ENCODE measurements around the gene RACGAP1.

The RACGAP1 gene

GRCh38 chr12:49954863-49955830 lies 70.1 kb downstream of the RACGAP1 start:
- no peak for DNase-seq (ENCODE audit: low spot score)
- in situ Hi-C loops (cut with MboI; ENCODE audit: low sequenced_read_pairs, unreplicated experiment): no loop called here
- no peak for TF ChIP-seq CTCF (IDR thresholded peaks at IDR 0.05; ENCODE audit: borderline replicate concordance, control extremely low read depth, extremely low read depth, insufficient read depth, missing control alignments)

GRCh38 chr12:49953961-49954846 lies 71.1 kb downstream of the RACGAP1 start:
- TF ChIP-seq CTCF (IDR thresholded peaks at IDR 0.05; ENCODE audit: borderline replicate concordance, control extremely low read depth, extremely low read depth, insufficient read depth, missing control alignments): no peak
- in situ Hi-C loops (cut with MboI; ENCODE audit: low sequenced_read_pairs, unreplicated experiment): no loop called here
- DNase-seq (ENCODE audit: low spot score): no peak

- TF ChIP-seq CTCF (IDR thresholded peaks at IDR 0.05; ENCODE audit: borderline replicate concordance, control extremely low read depth, extremely low read depth, insufficient read depth, missing control alignments): no peak
- no peak for DNase-seq (ENCODE audit: low spot score)
- in situ Hi-C loops (cut with MboI; ENCODE audit: low sequenced_read_pairs, unreplicated experiment): no loop called here
These were observed 72.1 kb downstream of the RACGAP1 start for GRCh38 chr12:49953151-49953550.

GRCh38 chr12:49952391-49953055 lies 72.8 kb downstream of the RACGAP1 start:
- DNase-seq (ENCODE audit: low spot score): no peak
- no peak for TF ChIP-seq CTCF (IDR thresholded peaks at IDR 0.05; ENCODE audit: borderline replicate concordance, control extremely low read depth, extremely low read depth, insufficient read depth, missing control alignments)
- in situ Hi-C loops (cut with MboI; ENCODE audit: low sequenced_read_pairs, unreplicated experiment): no loop called here

GRCh38 chr12:49951411-49952240 lies 73.7 kb downstream of the RACGAP1 start:
- DNase-seq (ENCODE audit: low spot score): no peak

More at GRCh38 chr12:49951411-49952240, 73.7 kb downstream of the RACGAP1 start:
- TF ChIP-seq CTCF (IDR thresholded peaks at IDR 0.05; ENCODE audit: borderline replicate concordance, control extremely low read depth, extremely low read depth, insufficient read depth, missing control alignments): no peak
- in situ Hi-C loops (cut with MboI; ENCODE audit: low sequenced_read_pairs, unreplicated experiment): no loop called here
